Keratinocyte (primary cell): ENCODE results near the gene MAN2A2. TPM values are rescaled to one million over a fixed set of nuclear protein-coding genes. Genes with fewer than 3 reads are reported as not detected.
A peak's percentile ranks its signal among the peaks of the same experiment; 100 is the strongest.

Source experiments
- DNase-seq: peaks from one replicate; pipeline ENCODE4 v3.0.0-alpha.2; 2011; ENCODE audit warnings: low read depth, missing footprints, low spot score
- FAIRE-seq: peaks from 2 replicates; lab custom pipeline; 2011; peaks lifted over from hg19 to GRCh38; lab: Jason Lieb, UNC
- H2AFZ ChIP-seq: 2 replicates; pipeline ENCODE4 v1.6.0; 2012; ENCODE audit warnings: low read length, control low read depth, inconsistent platforms; ENCODE audit not compliant: control insufficient read depth
- H3K27ac ChIP-seq: 2 replicates; pipeline ENCODE4 v1.5.1; 2011; ENCODE audit warnings: low read length; ENCODE audit not compliant: control insufficient read depth, insufficient read depth
- H3K27me3 ChIP-seq: 3 replicates; pipeline ENCODE4 v1.6.0; 2011; ENCODE audit warnings: low read length; ENCODE audit not compliant: control insufficient read depth, insufficient read depth; ENCODE audit errors: extremely low read depth
- H3K36me3 ChIP-seq, 2 experiments: 2 replicates in 1 of 2; 3 replicates in 1 of 2; pipeline ENCODE4 v1.5.1; 2011; ENCODE audit warnings: low read length in 2 of 2, mild to moderate bottlenecking in 1 of 2; ENCODE audit not compliant: control insufficient read depth in 2 of 2, insufficient read depth in 2 of 2; ENCODE audit errors: extremely low read depth in 1 of 2
- H3K4me1 ChIP-seq: 3 replicates; pipeline ENCODE4 v1.5.1; 2011; ENCODE audit warnings: low read length; ENCODE audit not compliant: control insufficient read depth, insufficient read depth; ENCODE audit errors: extremely low read depth
- H3K4me2 ChIP-seq: 3 replicates; pipeline ENCODE4 v1.6.0; 2011; ENCODE audit warnings: low read depth, low read length; ENCODE audit not compliant: control insufficient read depth, insufficient read depth; ENCODE audit errors: extremely low read depth
- H3K4me3 ChIP-seq, 3 experiments: fragments of 200-600 bp in 1 of 3; sonication (generic) in 1 of 3; 2 replicates in 2 of 3; 3 replicates in 1 of 3; pipeline ENCODE4 v1.5.1; 2011 to 2016; ENCODE audit warnings: low read length in 3 of 3, mild to moderate bottlenecking in 3 of 3, control low read depth in 2 of 3, inconsistent platforms in 1 of 3, low read depth in 1 of 3, mixed read lengths in 1 of 3, mixed run types in 1 of 3, moderate library complexity in 1 of 3; ENCODE audit not compliant: control insufficient read depth in 2 of 3, insufficient read depth in 2 of 3; ENCODE audit errors: extremely low read depth in 1 of 3
- H3K79me2 ChIP-seq: 2 replicates; pipeline ENCODE4 v1.6.0; 2012; ENCODE audit warnings: low read length; ENCODE audit not compliant: control insufficient read depth, insufficient read depth
- H3K9ac ChIP-seq: 3 replicates; pipeline ENCODE4 v1.6.0; 2011; ENCODE audit warnings: low read length; ENCODE audit not compliant: control insufficient read depth, insufficient read depth; ENCODE audit errors: extremely low read depth
- H3K9me1 ChIP-seq: 3 replicates; pipeline ENCODE4 v1.6.0; 2011; ENCODE audit warnings: low read length; ENCODE audit not compliant: control insufficient read depth, insufficient read depth; ENCODE audit errors: extremely low read depth
- H3K9me3 ChIP-seq: 2 replicates; pipeline ENCODE4 v1.5.1; 2012; ENCODE audit warnings: low read depth, low read length; ENCODE audit not compliant: control insufficient read depth
- H4K20me1 ChIP-seq: 3 replicates; pipeline ENCODE4 v1.6.0; 2011; ENCODE audit warnings: low read length; ENCODE audit not compliant: control insufficient read depth, insufficient read depth; ENCODE audit errors: extremely low read depth
- CTCF ChIP-seq, 3 experiments: IDR thresholded peaks in 1 of 3; conservative IDR thresholded peaks in 1 of 3; optimal IDR thresholded peaks in 1 of 3; 2 replicates in 2 of 3; 3 replicates in 1 of 3; pipeline versions ENCODE3 to v1.5.1; 2011; ENCODE audit warnings: low read length in 3 of 3, mild to moderate bottlenecking in 3 of 3, moderate library complexity in 2 of 3, control low read depth in 1 of 3, inconsistent platforms in 1 of 3; ENCODE audit not compliant: insufficient read depth in 2 of 3; ENCODE audit errors: extremely low read depth in 1 of 3
- EZH2 ChIP-seq: IDR thresholded peaks from one replicate; pipeline ENCODE4 v1.6.1; 2012; ENCODE audit warnings: inconsistent platforms, mild to moderate bottlenecking, low read length, moderate library complexity
- dilution Hi-C: fragments of 300-500 bp; cut with MboI; formaldehyde crosslinking; loops from one replicate; pipeline ENCODE4 v1.7.0; 2020; ENCODE audit warnings: low sequenced_read_pairs; ENCODE audit not compliant: extremely low pct_ligation_motif_present
- polyA minus RNA-seq, 3 experiments: library from RNA; depleted of rRNA, polyadenylated mRNA; stranded (reverse); fragments of >200 nt; gene quantifications; 1 replicate in 1 of 3; 2 replicates in 1 of 3; 3 replicates in 1 of 3; pipeline ENCODE4 v1.2.3, GENCODE V29; 2011
- polyA plus RNA-seq, 5 experiments: library from polyadenylated mRNA; depleted of rRNA in 3 of 5; stranded (reverse) in 3 of 5; stranded (forward) in 1 of 5; unstranded in 1 of 5; fragments of >200 nt; gene quantifications; 1 replicate in 1 of 5; 2 replicates in 3 of 5; 3 replicates in 1 of 5; pipeline versions ENCODE4 v1.2.1 to v1.2.3, GENCODE V29; 2011 to 2012; ENCODE audit warnings: missing spikeins in 2 of 5, low read depth in 1 of 5, low replicate concordance in 1 of 5

The MAN2A2 gene
- polyA plus RNA-seq, result 6.6 to 13.4 TPM (median 9.7 TPM) in 3 replicates
- 7.3 TPM for polyA plus RNA-seq (2011; ENCODE audit: low read depth)
- 6.5 and 7.6 TPM in 2 replicates for polyA plus RNA-seq (2011; cell fraction: cytosol; rRNA removed)
- polyA plus RNA-seq (2011; cell fraction: nucleus; rRNA removed), result 38.8 and 46.7 TPM in 2 replicates
- polyA plus RNA-seq (2012; ENCODE audit: low replicate concordance), result 9.0 and 9.7 TPM in 2 replicates
- polyA minus RNA-seq, result 16.9 to 46.0 TPM (median 20.4 TPM) in 3 replicates
- polyA minus RNA-seq (2011; cell fraction: cytosol; rRNA and poly(A)+ RNA removed), result 10.2 TPM
- polyA minus RNA-seq (2011; cell fraction: nucleus; rRNA and poly(A)+ RNA removed), result 17.4 and 20.3 TPM in 2 replicates

GRCh38 chr15:90902840-90903732 lies at the start of gene MAN2A2:
Gene MAN2A2 (plus strand): TSS chr15:90903302. CDS start chr15:90904208, 906 bp downstream.
- Histone ChIP-seq H3K9ac (peak within 1 kb of the TSS; percentile 83), H4K20me1 (no peaks in the 10 kb centered on the region), H3K4me3 (peak within 1 kb of the TSS; percentile 57 to 78 (median 77)), H3K9me1 (peaks cover 2% of the 10 kb centered on the region), H3K27me3 (no peaks in the 10 kb centered on the region), H3K79me2 (no peaks in the 10 kb centered on the region), H3K36me3 (peaks cover 3 to 5% of the 10 kb centered on the region in 2 experiments), H2AFZ (peak within 1 kb of the TSS; percentile 93), H3K9me3 (no peaks in the 10 kb centered on the region), H3K27ac (peak within 1 kb of the TSS; percentile 71), H3K4me2 (peak within 1 kb of the TSS; percentile 92), H3K4me1 (peaks cover 12% of the 10 kb centered on the region)
- dilution Hi-C loops, result no loop called here
- TF ChIP-seq CTCF (optimal IDR thresholded peaks at IDR 0.05 in 1 of 3, IDR thresholded peaks at IDR 0.05 in 1 of 3, conservative IDR thresholded peaks at IDR 0.05 in 1 of 3; ENCODE audit: extremely low read depth in 1 of 3, insufficient read depth in 2 of 3, low read length in 3 of 3) (no peak), EZH2 (no peak)
- DNase-seq, result no peak
- FAIRE-seq, result no peak

- no peak overlapping the region for H3K9ac ChIP-seq
- H3K9me1 ChIP-seq, result no peaks in the 10 kb centered on the region
- H3K27ac ChIP-seq, result no peak overlapping the region
- H3K4me1 ChIP-seq, result peaks cover 6% of the 10 kb centered on the region
- H3K36me3 ChIP-seq, result no peaks in the 10 kb centered on the region
- no peak for DNase-seq
- H3K27me3 ChIP-seq, result no peaks in the 10 kb centered on the region
- H3K4me2 ChIP-seq, result no peak overlapping the region
- no peak for TF ChIP-seq CTCF (optimal IDR thresholded peaks at IDR 0.05 in 1 of 3, IDR thresholded peaks at IDR 0.05 in 1 of 3, conservative IDR thresholded peaks at IDR 0.05 in 1 of 3; ENCODE audit: extremely low read depth in 1 of 3, insufficient read depth in 2 of 3, low read length in 3 of 3)
- TF ChIP-seq EZH2, result no peak
- no peaks in the 10 kb centered on the region for H3K9me3 ChIP-seq
- H3K4me3 ChIP-seq, result no peak overlapping the region
- no peak for FAIRE-seq
- H2AFZ ChIP-seq, result no peak overlapping the region
- H3K79me2 ChIP-seq, result no peaks in the 10 kb centered on the region
- H4K20me1 ChIP-seq, result no peaks in the 10 kb centered on the region
- dilution Hi-C loops, result no loop called here
Measured at GRCh38 chr15:90855139-90855538, 48.0 kb upstream of the MAN2A2 start.
